GM12875 (cell line): ENCODE results near the gene CXCL12.

Experiments
- H3K4me3 ChIP-seq: one replicate; pipeline ENCODE4 v1.5.1; 2011; ENCODE audit warnings: low read depth, low read length, control low read depth
- TF ChIP-seq, protein P1 (sequence below): IDR thresholded peaks from 2 replicates; pipeline ENCODE4 v1.5.1; 2011; ENCODE audit warnings: low read depth, mild to moderate bottlenecking, control low read depth, inconsistent platforms, low read length, moderate library complexity, borderline replicate concordance; ENCODE audit not compliant: insufficient read depth

Gene CXCL12

DNA sequence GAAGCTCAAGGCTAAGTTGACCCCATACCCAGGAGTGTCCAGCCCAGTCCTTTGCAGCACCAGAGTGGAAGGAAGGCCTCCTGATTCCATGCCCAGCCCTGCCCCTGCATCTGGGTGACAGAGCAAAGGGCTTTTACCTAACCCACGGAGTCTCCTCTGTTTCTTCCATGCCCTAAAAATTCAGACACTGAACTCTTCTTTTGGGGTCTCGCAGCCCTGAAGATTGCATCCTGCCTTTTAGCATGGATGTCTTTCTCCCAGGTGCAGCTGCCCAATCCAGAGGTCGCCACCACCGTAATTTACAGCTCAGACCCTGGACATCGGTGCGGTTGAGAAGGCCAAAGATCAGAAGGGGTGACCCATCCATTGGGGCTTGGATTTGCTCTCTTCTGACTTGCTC, 50.8 kb downstream of the CXCL12 start:
- no peak overlapping the region for H3K4me3 ChIP-seq
- TF ChIP-seq, protein P1, sequence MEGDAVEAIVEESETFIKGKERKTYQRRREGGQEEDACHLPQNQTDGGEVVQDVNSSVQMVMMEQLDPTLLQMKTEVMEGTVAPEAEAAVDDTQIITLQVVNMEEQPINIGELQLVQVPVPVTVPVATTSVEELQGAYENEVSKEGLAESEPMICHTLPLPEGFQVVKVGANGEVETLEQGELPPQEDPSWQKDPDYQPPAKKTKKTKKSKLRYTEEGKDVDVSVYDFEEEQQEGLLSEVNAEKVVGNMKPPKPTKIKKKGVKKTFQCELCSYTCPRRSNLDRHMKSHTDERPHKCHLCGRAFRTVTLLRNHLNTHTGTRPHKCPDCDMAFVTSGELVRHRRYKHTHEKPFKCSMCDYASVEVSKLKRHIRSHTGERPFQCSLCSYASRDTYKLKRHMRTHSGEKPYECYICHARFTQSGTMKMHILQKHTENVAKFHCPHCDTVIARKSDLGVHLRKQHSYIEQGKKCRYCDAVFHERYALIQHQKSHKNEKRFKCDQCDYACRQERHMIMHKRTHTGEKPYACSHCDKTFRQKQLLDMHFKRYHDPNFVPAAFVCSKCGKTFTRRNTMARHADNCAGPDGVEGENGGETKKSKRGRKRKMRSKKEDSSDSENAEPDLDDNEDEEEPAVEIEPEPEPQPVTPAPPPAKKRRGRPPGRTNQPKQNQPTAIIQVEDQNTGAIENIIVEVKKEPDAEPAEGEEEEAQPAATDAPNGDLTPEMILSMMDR, result no peak

DNA sequence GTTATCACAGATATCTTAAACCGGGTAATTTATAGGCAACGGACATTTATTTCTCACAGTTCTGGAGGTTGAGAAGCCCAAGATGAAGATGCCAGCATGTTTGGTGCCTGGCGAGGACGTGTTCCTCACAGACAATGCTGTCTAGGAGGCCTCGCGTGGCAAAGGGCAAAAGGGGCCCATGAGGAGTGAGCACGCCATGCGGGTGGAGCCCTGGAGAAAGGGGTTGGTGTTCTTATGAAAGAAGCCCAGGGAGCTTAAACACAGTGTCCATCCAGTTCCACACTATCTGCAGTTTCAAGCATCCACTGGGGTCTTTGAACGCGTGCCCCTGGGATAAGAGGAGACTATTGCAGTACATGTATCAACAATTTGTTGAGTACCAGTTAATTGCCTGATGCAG, 51.4 kb downstream of the CXCL12 start:
- no peak overlapping the region for H3K4me3 ChIP-seq
- TF ChIP-seq, protein P1, result no peak

DNA sequence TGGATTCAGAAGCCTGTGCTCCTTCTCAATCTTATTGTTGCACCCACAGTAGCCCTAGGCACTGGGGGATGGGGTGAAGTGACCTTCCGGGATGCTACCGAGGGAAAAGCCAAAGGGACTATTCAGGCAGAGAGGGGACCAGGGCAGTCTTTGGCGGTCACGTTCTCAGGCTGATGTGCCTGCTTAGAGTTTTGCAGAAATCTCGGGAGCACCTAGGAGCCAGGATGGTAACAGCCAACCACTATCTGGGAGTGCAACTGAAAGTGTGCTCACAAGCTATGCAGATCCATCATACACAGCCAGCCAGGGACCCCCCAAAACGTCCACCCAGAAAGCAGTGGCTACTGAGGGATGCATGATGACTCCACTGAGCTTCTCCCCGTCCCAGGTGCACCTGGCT, 52.4 kb downstream of the CXCL12 start:
- TF ChIP-seq, protein P1, result no peak
- no peak overlapping the region for H3K4me3 ChIP-seq

DNA sequence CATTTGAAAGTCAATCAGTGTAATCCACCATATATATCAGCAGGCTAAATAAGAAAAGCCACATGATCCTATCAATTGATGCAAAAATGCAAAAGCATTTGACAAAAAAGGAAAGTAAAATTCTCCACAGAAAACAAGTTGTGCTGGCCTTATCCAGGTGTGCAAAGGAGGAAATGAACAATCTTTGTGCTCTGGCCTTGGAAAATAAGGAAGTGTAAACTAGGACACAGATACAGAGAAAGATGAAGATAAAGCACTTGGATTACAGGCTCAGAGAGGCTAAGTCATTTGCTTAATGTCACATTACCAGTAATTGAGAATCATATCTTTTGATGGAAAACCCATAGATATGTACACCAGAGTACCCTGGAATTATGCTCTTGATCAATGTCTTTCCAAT, 54.5 kb downstream of the CXCL12 start:
- TF ChIP-seq, protein P1, result no peak
- no peak overlapping the region for H3K4me3 ChIP-seq

DNA sequence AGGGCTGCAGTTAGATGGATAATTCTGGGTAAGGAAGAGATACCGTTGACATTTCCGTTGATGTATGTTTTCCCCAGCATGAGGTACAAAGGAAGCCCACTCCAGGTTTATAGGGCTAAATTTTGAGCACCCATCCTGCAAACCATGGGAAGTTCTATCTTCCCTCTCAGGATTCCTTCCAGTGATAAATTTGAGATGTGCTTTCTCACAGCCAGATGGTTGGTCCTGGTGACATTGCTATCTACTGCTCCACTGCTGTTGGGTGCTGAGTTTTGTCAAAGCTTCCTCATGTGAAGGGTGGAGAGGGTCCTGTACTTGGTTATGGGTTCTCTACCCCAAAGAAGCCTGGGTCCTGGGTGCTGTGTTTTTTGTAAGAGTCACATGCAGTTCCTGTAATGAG, 57.4 kb downstream of the CXCL12 start:
- TF ChIP-seq, protein P1, result no peak
- no peak overlapping the region for H3K4me3 ChIP-seq
